CD4-positive, CD25-positive, alpha-beta regulatory T cell (primary cell): ENCODE measurements around the gene EXOC6B. TPM values are rescaled to one million over a fixed set of nuclear protein-coding genes. Genes with fewer than 3 reads are reported as not detected.

Source experiments
- ATAC-seq, 2 donors: fragments of 150-1000 bp; cut with Tn5 transposase; one replicate each; pipeline ENCODE4 v1.10.0; 2021; ENCODE audit warnings: low read depth in 2 of 2, moderate number of reproducible peaks in 2 of 2, moderate library complexity in 1 of 2
- DNase-seq, 3 donors: peaks; one replicate each; pipeline versions ENCODE4 v3.0.0 to v3.0.0-alpha.2; 2012 to 2022; ENCODE audit warnings: mixed read lengths in 1 of 3
- H3K27ac ChIP-seq: one replicate; pipeline ENCODE4 v1.7.0; 2013; ENCODE audit warnings: mild to moderate bottlenecking, low read length; ENCODE audit not compliant: insufficient read depth, poor library complexity, severe bottlenecking
- H3K27me3 ChIP-seq: one replicate; pipeline ENCODE4 v1.7.0; 2013; ENCODE audit warnings: low read length; ENCODE audit not compliant: control insufficient read depth, insufficient read depth
- H3K36me3 ChIP-seq: one replicate; pipeline ENCODE4 v1.7.0; 2013; ENCODE audit warnings: mild to moderate bottlenecking, low read length, moderate library complexity; ENCODE audit not compliant: control insufficient read depth, insufficient read depth
- H3K4me1 ChIP-seq: 2 replicates; pipeline ENCODE4 v1.7.0; 2013; ENCODE audit warnings: mild to moderate bottlenecking, low read length; ENCODE audit not compliant: insufficient read depth, control insufficient read depth, poor library complexity, severe bottlenecking
- H3K4me3 ChIP-seq: one replicate; pipeline ENCODE4 v1.7.0; 2013; ENCODE audit warnings: low read depth, mild to moderate bottlenecking, low read length, moderate library complexity
- H3K9me3 ChIP-seq, 2 experiments: 1 replicate in 1 of 2; 2 replicates in 1 of 2; pipeline ENCODE4 v1.7.0; 2013; ENCODE audit warnings: low read length in 2 of 2, mild to moderate bottlenecking in 1 of 2, moderate library complexity in 1 of 2; ENCODE audit not compliant: control insufficient read depth in 2 of 2
- H3K27ac Mint-ChIP-seq, 3 donors: one replicate each; pipeline ENCODE4 v1.8.0; 2020 to 2022; ENCODE audit warnings: mild to moderate bottlenecking in 3 of 3, mixed read lengths in 3 of 3, moderate library complexity in 2 of 3
- H3K27me3 Mint-ChIP-seq: one replicate; pipeline ENCODE4 v1.8.0; 2022; ENCODE audit warnings: mild to moderate bottlenecking, mixed read lengths
- H3K36me3 Mint-ChIP-seq: one replicate; pipeline ENCODE4 v1.8.0; 2020; ENCODE audit warnings: mixed read lengths
- H3K4me1 Mint-ChIP-seq, 4 donors: one replicate each; pipeline ENCODE4 v1.8.0; 2020 to 2022; ENCODE audit warnings: mixed read lengths in 4 of 4, mild to moderate bottlenecking in 1 of 4
- H3K4me3 Mint-ChIP-seq, 4 donors: one replicate each; pipeline ENCODE4 v1.8.0; 2020 to 2022; ENCODE audit warnings: mild to moderate bottlenecking in 4 of 4, mixed read lengths in 4 of 4, moderate library complexity in 3 of 4
- H3K9me3 Mint-ChIP-seq, 7 donors: one replicate each; pipeline ENCODE4 v1.8.0; 2020 to 2022; ENCODE audit warnings: mixed read lengths in 7 of 7, mild to moderate bottlenecking in 3 of 7, moderate library complexity in 2 of 7
- polyA plus RNA-seq, 4 donors: library from polyadenylated mRNA; unstranded; fragments of 300-500 nt; fragmentation: Illumina TruSeq; gene quantifications; one replicate each; pipeline ENCODE4 v1.2.3, GENCODE V29; 2021
- total RNA-seq: library from RNA; stranded (reverse); gene quantifications from one replicate; pipeline ENCODE4 v1.2.3, GENCODE V29; 2022

The EXOC6B gene
- total and polyA plus RNA-seq, 5 donors from 2014 or later, result 1.5 to 20.8 (median 2.1) TPM

- peaks cover 16% of the 10 kb centered on the region for H3K27me3 ChIP-seq
- H3K4me1 ChIP-seq, result peaks cover 38% of the 10 kb centered on the region
- H3K9me3 ChIP-seq, result no peaks in the 10 kb centered on the region
- Mint-ChIP-seq H3K4me3 (peak overlapping the region in 3 of 4 donors; percentile 53 to 79 (median 55)), H3K27me3 (peaks cover 67% of the 10 kb centered on the region), H3K36me3 (no peaks in the 10 kb centered on the region), H3K27ac (no peak overlapping the region), H3K9me3 (peaks cover 0 to 4% (median 0%) of the 10 kb centered on the region in 7 donors), H3K4me1 (peaks cover 0 to 49% (median 16%) of the 10 kb centered on the region in 4 donors)
- no peak overlapping the region for H3K4me3 ChIP-seq
- no peak for ATAC-seq
- H3K27ac ChIP-seq, result no peak overlapping the region
- no peak for DNase-seq
- H3K36me3 ChIP-seq, result no peaks in the 10 kb centered on the region
Observed at GRCh38 chr2:72145289-72145657, 680.6 kb downstream of the EXOC6B start.

GRCh38 chr2:72144632-72145288 is 681.1 kb downstream of the EXOC6B start:
- H3K27me3 ChIP-seq, result peaks cover 12% of the 10 kb centered on the region
- H3K36me3 Mint-ChIP-seq, result no peaks in the 10 kb centered on the region
- DNase-seq (no peak), ATAC-seq (no peak)
- H3K27ac ChIP-seq, result no peak overlapping the region
- peaks cover 62% of the 10 kb centered on the region for H3K27me3 Mint-ChIP-seq
- H3K27ac Mint-ChIP-seq, result no peak overlapping the region
- no peaks in the 10 kb centered on the region for H3K36me3 ChIP-seq
- H3K9me3 ChIP-seq, result no peaks in the 10 kb centered on the region
- peak overlapping the region in 2 of 4 donors; percentile 7 to 46 for H3K4me3 Mint-ChIP-seq
- H3K9me3 Mint-ChIP-seq, result peaks cover 0 to 4% (median 0%) of the 10 kb centered on the region in 7 donors
- H3K4me1 Mint-ChIP-seq, result peaks cover 0 to 44% (median 12%) of the 10 kb centered on the region in 4 donors
- H3K4me3 ChIP-seq, result no peak overlapping the region
- peaks cover 33% of the 10 kb centered on the region for H3K4me1 ChIP-seq

- no peaks in the 10 kb centered on the region for H3K36me3 ChIP-seq
- no peak overlapping the region for H3K27ac Mint-ChIP-seq
- peaks cover 57% of the 10 kb centered on the region for H3K27me3 Mint-ChIP-seq
- peak overlapping the region in 2 of 4 donors; percentile 66 to 67 for H3K4me3 Mint-ChIP-seq
- DNase-seq (no peak), ATAC-seq (no peak)
- H3K27me3 ChIP-seq, result peaks cover 12% of the 10 kb centered on the region
- peaks cover 0 to 4% (median 0%) of the 10 kb centered on the region in 7 donors for H3K9me3 Mint-ChIP-seq
- H3K27ac ChIP-seq, result no peak overlapping the region
- no peaks in the 10 kb centered on the region for H3K36me3 Mint-ChIP-seq
- H3K4me3 ChIP-seq, result no peak overlapping the region
- H3K4me1 ChIP-seq, result peaks cover 28% of the 10 kb centered on the region
- H3K9me3 ChIP-seq, result no peaks in the 10 kb centered on the region
- peaks cover 0 to 39% (median 10%) of the 10 kb centered on the region in 4 donors for H3K4me1 Mint-ChIP-seq
Observed at GRCh38 chr2:72144274-72144631, 681.6 kb downstream of the EXOC6B start.

DNA sequence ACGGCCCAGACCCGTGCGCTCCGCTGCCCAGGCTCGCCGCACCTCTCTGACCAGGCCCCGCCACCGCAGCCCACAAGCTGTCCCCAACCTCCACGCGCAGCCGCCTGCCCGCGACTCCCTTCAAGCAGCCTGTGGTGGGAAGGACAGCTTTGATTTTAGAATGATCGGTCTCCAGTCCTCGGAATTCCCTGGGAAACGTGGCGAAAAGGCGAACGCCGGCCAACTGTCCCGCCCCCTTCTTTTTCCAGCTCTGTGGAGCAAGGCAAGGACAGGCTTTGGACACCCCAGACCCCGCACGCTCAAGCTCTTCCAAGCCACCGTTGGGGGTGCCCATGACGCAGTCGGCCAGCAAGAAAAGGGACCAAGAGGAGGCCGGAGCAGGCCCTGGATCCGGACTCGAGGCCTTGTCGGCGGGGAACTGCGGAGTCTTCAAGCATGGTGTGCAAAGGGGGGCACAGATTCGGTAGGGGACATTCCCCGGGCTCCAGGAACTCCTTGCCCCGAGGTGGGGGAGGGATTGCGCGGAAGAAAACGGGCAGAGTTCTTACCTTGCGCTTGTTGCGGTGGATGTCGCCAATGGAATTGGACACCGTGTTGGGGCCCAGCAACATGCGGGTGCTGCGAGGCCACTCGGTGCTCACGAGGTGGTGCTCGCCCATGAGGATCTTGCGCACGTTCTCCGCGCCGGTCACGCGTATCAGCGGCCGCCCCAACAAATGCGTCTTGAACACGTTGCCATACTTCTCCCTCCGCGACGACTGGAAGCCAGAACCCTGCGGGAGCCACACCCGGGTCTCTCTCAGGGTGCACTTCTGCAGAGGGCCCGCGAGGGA is 682.2 kb downstream of the EXOC6B start:
- DNase-seq (no peak), ATAC-seq (no peak)
- peaks cover 0 to 4% (median 0%) of the 10 kb centered on the region in 7 donors for H3K9me3 Mint-ChIP-seq
- Histone ChIP-seq H3K9me3 (no peaks in the 10 kb centered on the region), H3K27me3 (peaks cover 12% of the 10 kb centered on the region), H3K4me3 (no peak overlapping the region), H3K4me1 (peaks cover 26% of the 10 kb centered on the region), H3K36me3 (no peaks in the 10 kb centered on the region), H3K27ac (no peak overlapping the region)
- peak overlapping the region in 2 of 4 donors; percentile 66 to 70 for H3K4me3 Mint-ChIP-seq
- no peaks in the 10 kb centered on the region for H3K36me3 Mint-ChIP-seq
- peaks cover 0 to 34% (median 6%) of the 10 kb centered on the region in 4 donors for H3K4me1 Mint-ChIP-seq
- H3K27me3 Mint-ChIP-seq, result peaks cover 53% of the 10 kb centered on the region
- H3K27ac Mint-ChIP-seq, result no peak overlapping the region

DNA sequence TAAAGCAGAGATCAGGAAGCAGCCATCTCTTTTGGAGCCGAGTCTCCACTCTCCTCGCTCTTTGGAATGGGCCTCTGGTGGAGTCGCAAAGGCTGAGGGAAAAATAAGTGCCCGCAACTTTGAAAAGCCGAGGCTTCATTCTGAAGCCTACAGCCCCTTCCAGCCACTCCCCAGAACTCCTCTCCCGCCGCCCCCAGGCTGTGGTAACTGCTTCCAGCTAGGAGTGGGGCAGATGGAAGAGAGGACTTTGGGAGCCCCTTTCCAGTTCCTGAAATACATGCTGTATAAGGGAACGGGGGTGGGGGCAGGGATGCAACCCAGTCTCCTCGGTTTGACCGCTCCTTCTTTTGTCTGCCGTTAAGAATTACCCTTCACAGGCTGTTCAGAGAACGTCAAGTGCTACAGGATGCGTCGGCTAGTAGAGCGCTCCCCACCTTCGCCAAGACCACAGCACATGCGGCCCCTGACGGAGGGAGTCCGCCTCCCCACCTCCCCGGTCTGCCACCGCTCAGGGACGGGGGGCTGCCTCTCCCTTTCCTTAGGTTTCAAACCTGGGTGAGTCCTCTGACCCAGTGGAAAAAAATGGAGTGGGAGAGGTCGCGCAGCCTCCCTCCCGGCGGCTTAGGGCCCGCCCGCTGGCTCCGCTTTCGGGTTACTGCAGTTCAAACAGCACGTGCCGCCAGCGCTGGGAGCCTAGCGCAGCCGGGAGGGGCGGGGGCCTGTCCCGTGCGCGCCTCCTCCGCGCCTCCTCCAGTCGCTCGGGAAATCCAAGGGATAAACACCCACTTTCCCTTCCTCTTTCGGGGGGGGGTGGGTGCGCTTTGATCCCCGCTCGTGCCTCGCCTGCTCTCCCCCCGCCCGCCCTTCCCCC is 683.0 kb downstream of the EXOC6B start:
- H3K36me3 Mint-ChIP-seq, result no peaks in the 10 kb centered on the region
- H3K9me3 ChIP-seq, result no peaks in the 10 kb centered on the region
- no peak overlapping the region for H3K27ac Mint-ChIP-seq
- peak overlapping the region in 1 of 4 donors; percentile 65 for H3K4me3 Mint-ChIP-seq
- H3K4me1 Mint-ChIP-seq, result peaks cover 0 to 29% (median 5%) of the 10 kb centered on the region in 4 donors
- peaks cover 44% of the 10 kb centered on the region for H3K27me3 Mint-ChIP-seq
- no peak overlapping the region for H3K4me3 ChIP-seq
- peaks cover 21% of the 10 kb centered on the region for H3K4me1 ChIP-seq
- no peaks in the 10 kb centered on the region for H3K36me3 ChIP-seq
- ATAC-seq (no peak), DNase-seq (no peak)
- H3K27ac ChIP-seq, result no peak overlapping the region
- peaks cover 7% of the 10 kb centered on the region for H3K27me3 ChIP-seq
- peaks cover 0 to 4% (median 0%) of the 10 kb centered on the region in 7 donors for H3K9me3 Mint-ChIP-seq

- Mint-ChIP-seq H3K27me3 (peaks cover 40% of the 10 kb centered on the region), H3K9me3 (peaks cover 0 to 4% (median 0%) of the 10 kb centered on the region in 7 donors), H3K27ac (no peak overlapping the region), H3K4me3 (peak overlapping the region in 1 of 4 donors; percentile 65), H3K36me3 (no peaks in the 10 kb centered on the region), H3K4me1 (peaks cover 0 to 29% (median 5%) of the 10 kb centered on the region in 4 donors)
- DNase-seq (no peak), ATAC-seq (no peak)
- Histone ChIP-seq H3K9me3 (no peaks in the 10 kb centered on the region), H3K36me3 (no peaks in the 10 kb centered on the region), H3K4me3 (no peak overlapping the region), H3K4me1 (peaks cover 14% of the 10 kb centered on the region), H3K27ac (no peak overlapping the region), H3K27me3 (peaks cover 6% of the 10 kb centered on the region)
Observed at GRCh38 chr2:72141881-72142451, 683.9 kb downstream of the EXOC6B start.

DNA sequence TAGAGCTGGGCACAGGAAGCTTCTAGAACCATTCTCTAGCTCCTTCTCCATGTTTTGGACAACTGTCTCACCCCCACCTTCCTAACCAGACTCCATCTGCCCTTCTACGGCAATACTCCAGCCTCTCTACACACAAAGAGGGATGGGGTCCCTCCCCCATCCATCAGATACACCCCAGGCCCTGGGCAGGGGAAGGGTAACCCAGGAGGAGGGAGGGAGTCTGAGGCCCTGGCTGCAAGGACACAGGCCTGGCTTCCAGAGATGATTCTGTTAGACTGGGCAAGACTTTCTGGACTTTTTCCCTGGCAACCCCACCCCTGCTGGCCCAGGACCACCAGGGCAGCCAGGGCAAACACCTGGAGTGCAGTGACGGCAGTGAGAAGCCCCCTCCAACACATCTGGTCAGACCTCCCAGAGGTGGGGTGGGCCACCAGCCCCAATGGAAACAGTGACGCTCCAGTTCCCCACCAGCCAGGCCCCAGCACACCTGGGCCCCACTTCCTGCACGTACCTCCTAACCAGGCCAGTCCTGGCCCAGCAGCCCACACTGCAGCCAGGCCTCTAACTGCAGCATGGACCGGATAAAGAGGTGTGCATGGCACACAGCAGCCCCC is 684.7 kb downstream of the EXOC6B start:
- H3K36me3 Mint-ChIP-seq, result no peaks in the 10 kb centered on the region
- ATAC-seq (no peak), DNase-seq (no peak)
- peaks cover 0 to 21% (median 3%) of the 10 kb centered on the region in 4 donors for H3K4me1 Mint-ChIP-seq
- Histone ChIP-seq H3K9me3 (no peaks in the 10 kb centered on the region), H3K27me3 (no peaks in the 10 kb centered on the region), H3K4me3 (no peak overlapping the region), H3K36me3 (no peaks in the 10 kb centered on the region), H3K27ac (no peak overlapping the region), H3K4me1 (peaks cover 11% of the 10 kb centered on the region)
- H3K9me3 Mint-ChIP-seq, result peaks cover 0 to 2% (median 0%) of the 10 kb centered on the region in 7 donors
- no peak overlapping the region for H3K4me3 Mint-ChIP-seq
- no peak overlapping the region for H3K27ac Mint-ChIP-seq
- H3K27me3 Mint-ChIP-seq, result peaks cover 32% of the 10 kb centered on the region
